SK-N-SH treated with all-trans-retinoic acid at 6 μM for 48 hours (cell line): Measurements from ENCODE around the gene PRM3.

Source experiments
- PATZ1 ChIP-seq: fragments of 250-450 bp; sonication (Bioruptor Pico); IDR thresholded peaks from 2 replicates; pipeline ENCODE4 v1.8.0; 2020; ENCODE audit warnings: mild to moderate bottlenecking, moderate library complexity, borderline replicate concordance
- ZFP30 ChIP-seq: fragments of 450-650 bp; formaldehyde crosslinking; IDR thresholded peaks from 2 replicates; pipeline ENCODE4 v1.5.0; 2022; ENCODE audit warnings: mild to moderate bottlenecking, moderate library complexity

GRCh38 chr16:11238272-11239202, 34.9 kb downstream of the PRM3 start:
- TF ChIP-seq ZFP30, result no peak
- TF ChIP-seq PATZ1 (CRISPR knock-in tag), result no peak
